HepG2 (cell line): ENCODE results near the gene ERICH6. TPM values are rescaled to one million over a fixed set of nuclear protein-coding genes. Genes with fewer than 3 reads are reported as not detected.

ENCODE experiments used
- ATAC-seq: fragments of 200-7000 bp; cut with Tn5 transposase; 3 replicates; pipeline ENCODE4 v1.9.1; 2020; ENCODE audit warnings: mild to moderate bottlenecking, moderate library complexity
- BruUV-seq: library from RNA; stranded (reverse); fragments of 400-500 nt; replicated peaks from 2 replicates; lab custom pipeline; 2021; lab: Mats Ljungman, UMichigan
- CTCF ChIA-PET: fragments of 300-600 bp; formaldehyde crosslinking; extraction: SDS; loops from one replicate; lab custom pipeline; 2021; ENCODE audit warnings: low total read pairs, inconsistent platforms, low intra/inter-chr PET ratio; lab: Yijun Ruan, JAX
- POLR2A ChIA-PET: fragments of 350-600 bp; sonication (Branson Sonifier 250); formaldehyde crosslinking; loops from one replicate; lab custom pipeline; 2020; ENCODE audit warnings: antibody characterized with exemption, inconsistent platforms; lab: Yijun Ruan, JAX
- DNase-seq: peaks from one replicate; pipeline ENCODE4 v3.0.0-alpha.2; 2015; ENCODE audit warnings: low spot score
- FAIRE-seq: peaks from 3 replicates; lab custom pipeline; 2011; peaks lifted over from hg19 to GRCh38; lab: Jason Lieb, UNC
- H2AFZ ChIP-seq: one replicate; pipeline ENCODE4 v1.6.1; 2011; ENCODE audit warnings: low read length, inconsistent platforms
- H3K27ac ChIP-seq: fragments of 300-600 bp; 3 replicates; pipeline ENCODE4 v1.8.0; 2011; ENCODE audit warnings: mixed run types, mild to moderate bottlenecking, mixed read lengths, low read length, inconsistent platforms; ENCODE audit not compliant: insufficient read depth; ENCODE audit errors: extremely low read length
- H3K27me3 ChIP-seq, 2 experiments: fragments of 200-600 bp in 1 of 2; 2 replicates in 1 of 2; 3 replicates in 1 of 2; pipeline versions ENCODE4 v1.6.0 to v1.8.0; 2011; ENCODE audit warnings: low read length in 2 of 2, mild to moderate bottlenecking in 2 of 2, moderate library complexity in 2 of 2, inconsistent platforms in 1 of 2; ENCODE audit not compliant: insufficient read depth in 2 of 2, control insufficient read depth in 1 of 2
- H3K36me3 ChIP-seq, 2 experiments: fragments of 200-600 bp in 1 of 2; replicated peaks in 1 of 2; 2 replicates in 1 of 2; 3 replicates in 1 of 2; pipeline versions ENCODE4 v1.5.1 to v1.8.0; 2011; ENCODE audit warnings: low read length in 2 of 2, inconsistent platforms in 1 of 2; ENCODE audit not compliant: insufficient read depth in 2 of 2, control insufficient read depth in 1 of 2
- H3K4me1 ChIP-seq: 2 replicates; pipeline ENCODE4 v1.5.1; 2012; ENCODE audit warnings: low read length, inconsistent platforms; ENCODE audit not compliant: insufficient read depth
- H3K4me2 ChIP-seq: 2 replicates; pipeline ENCODE4 v1.6.0; 2011; ENCODE audit warnings: low read depth, low read length, inconsistent platforms
- H3K4me3 ChIP-seq, 3 experiments: fragments of 200-600 bp in 1 of 3; sonication (generic), shearing (Covaris generic) in 1 of 3; replicated peaks in 1 of 3; 2 replicates each; pipeline ENCODE4 v1.5.1; 2011 to 2016; ENCODE audit warnings: low read length in 3 of 3, inconsistent platforms in 2 of 3, low read depth in 2 of 3, mild to moderate bottlenecking in 2 of 3, control low read depth in 1 of 3, mixed read lengths in 1 of 3; ENCODE audit not compliant: insufficient read depth in 1 of 3
- H3K79me2 ChIP-seq: one replicate; pipeline ENCODE4 v1.6.1; 2011; ENCODE audit warnings: low read length, inconsistent platforms; ENCODE audit not compliant: insufficient read depth
- H3K9ac ChIP-seq: 2 replicates; pipeline ENCODE4 v1.6.0; 2011; ENCODE audit warnings: mild to moderate bottlenecking, low read depth, low read length, inconsistent platforms; ENCODE audit not compliant: insufficient read depth
- H3K9me3 ChIP-seq: 2 replicates; pipeline ENCODE4 v1.5.1; 2012; ENCODE audit warnings: mild to moderate bottlenecking, low read length
- H4K20me1 ChIP-seq: 2 replicates; pipeline ENCODE4 v1.6.0; 2011; ENCODE audit warnings: inconsistent platforms, mild to moderate bottlenecking, low read length, moderate library complexity; ENCODE audit not compliant: insufficient read depth
- EP300 ChIP-seq, 3 experiments: sonication (generic) in 1 of 3; formaldehyde crosslinking in 1 of 3; IDR thresholded peaks; 2 replicates each; pipeline versions ENCODE4 v1.5.1 to v1.6.1; 2011 to 2020; ENCODE audit warnings: low read depth in 2 of 3, low read length in 2 of 3, borderline replicate concordance in 1 of 3, improper control_type of control experiment in 1 of 3, mild to moderate bottlenecking in 1 of 3, missing genetic modification reagents in 1 of 3, moderate library complexity in 1 of 3
- FOXP1 ChIP-seq, 2 experiments: fragments of 450-650 bp in 1 of 2; IDR thresholded peaks; 2 replicates each; pipeline ENCODE4 v1.6.1; 2017 to 2018; ENCODE audit warnings: antibody characterized with exemption in 1 of 2
- KDM5A ChIP-seq: fragments of 200-600 bp; sonication (generic); IDR thresholded peaks from 2 replicates; pipeline ENCODE4 v1.7.0; 2018; ENCODE audit warnings: antibody characterized with exemption, mild to moderate bottlenecking, low read length, borderline replicate concordance
- MBD4 ChIP-seq: IDR thresholded peaks from 2 replicates; pipeline ENCODE4 v1.6.1; 2012; ENCODE audit warnings: low read length, inconsistent platforms, borderline replicate concordance
- RXRB ChIP-seq: IDR thresholded peaks from 2 replicates; pipeline ENCODE4 v1.6.1; 2016; ENCODE audit warnings: borderline replicate concordance, missing genetic modification reagents, missing compliant biosample characterization
- SOX13 ChIP-seq, 3 experiments: fragments of 450-650 bp in 1 of 3; sonication (generic) in 1 of 3; formaldehyde crosslinking in 1 of 3; IDR thresholded peaks in 2 of 3; conservative IDR thresholded peaks in 1 of 3; 2 replicates each; pipeline versions ENCODE4 v1.5.0 to v1.6.1; 2016 to 2020; ENCODE audit warnings: antibody characterized with exemption in 1 of 3, mild to moderate bottlenecking in 1 of 3, missing compliant biosample characterization in 1 of 3, missing genetic modification reagents in 1 of 3, moderate library complexity in 1 of 3
- SOX5 ChIP-seq: IDR thresholded peaks from 2 replicates; pipeline ENCODE4 v1.6.1; 2016; ENCODE audit warnings: borderline replicate concordance
- TCF7 ChIP-seq: sonication (generic); IDR thresholded peaks from 2 replicates; pipeline ENCODE4 v1.6.1; 2016; ENCODE audit warnings: antibody characterized with exemption, low read depth
- ZNF549 ChIP-seq: sonication (generic); formaldehyde crosslinking; IDR thresholded peaks from 2 replicates; pipeline ENCODE4 v1.5.0; 2020; ENCODE audit warnings: missing genetic modification reagents
- ZNF652 ChIP-seq: IDR thresholded peaks from 2 replicates; pipeline ENCODE4 v1.6.1; 2016; ENCODE audit warnings: low read depth, borderline replicate concordance
- ZNF660 ChIP-seq: sonication (generic); formaldehyde crosslinking; IDR thresholded peaks from 2 replicates; pipeline ENCODE4 v1.5.1; 2020; ENCODE audit warnings: mild to moderate bottlenecking, low read depth, missing genetic modification reagents, borderline replicate concordance
- WGBS: methylation state at CpG from one replicate; pipeline ENCODE4 v1.1.6; 2017; ENCODE audit warnings: low lambda C conversion rate; 5-methylcytosine and 5-hydroxymethylcytosine counted together
- in situ Hi-C: cut with HindIII; loops from 2 replicates; pipeline ENCODE4 v1.10.0; 2017; ENCODE audit warnings: low pct_unique_long_range_greater_than_20kb; ENCODE audit not compliant: extremely low pct_ligation_motif_present
- intact Hi-C: fragments of 100-400 bp; cut with micrococcal nuclease; formaldehyde crosslinking; loops from one replicate; pipeline ENCODE4 v1.10.0; 2022; ENCODE audit not compliant: unreplicated experiment
- polyA plus RNA-seq, 8 experiments: library from polyadenylated mRNA; depleted of rRNA in 3 of 8; stranded (reverse) in 7 of 8; unstranded in 1 of 8; fragments of >200 nt; fragmentation: Illumina TruSeq in 4 of 8; extraction: Trizol in 4 of 8; gene quantifications; 2 replicates each; pipeline versions ENCODE4 v1.2.1 to v1.2.3, GENCODE V29; 2011 to 2016; ENCODE audit warnings: low read depth in 4 of 8, missing spikeins in 1 of 8, mixed read lengths in 1 of 8; ENCODE audit not compliant: insufficient read depth in 1 of 8
- total RNA-seq, 5 experiments: library from RNA; depleted of rRNA; stranded (reverse); fragments of >200 nt; fragmentation: Illumina TruSeq; extraction: Trizol; gene quantifications; 2 replicates each; pipeline ENCODE4 v1.2.3, GENCODE V29; 2016; ENCODE audit warnings: low read depth in 1 of 5
- TF ChIP-seq, protein P1 (sequence below): sonication (generic); formaldehyde crosslinking; IDR thresholded peaks from 2 replicates; pipeline ENCODE4 v1.4.0; 2020; ENCODE audit warnings: missing genetic modification reagents

The ERICH6 gene
- total and polyA plus RNA-seq, 2 of the 13 experiments (the other 11 are each of a cell fraction or from before 2014, with no cell fraction given) = 0.03 TPM; not detected in 1

DNA sequence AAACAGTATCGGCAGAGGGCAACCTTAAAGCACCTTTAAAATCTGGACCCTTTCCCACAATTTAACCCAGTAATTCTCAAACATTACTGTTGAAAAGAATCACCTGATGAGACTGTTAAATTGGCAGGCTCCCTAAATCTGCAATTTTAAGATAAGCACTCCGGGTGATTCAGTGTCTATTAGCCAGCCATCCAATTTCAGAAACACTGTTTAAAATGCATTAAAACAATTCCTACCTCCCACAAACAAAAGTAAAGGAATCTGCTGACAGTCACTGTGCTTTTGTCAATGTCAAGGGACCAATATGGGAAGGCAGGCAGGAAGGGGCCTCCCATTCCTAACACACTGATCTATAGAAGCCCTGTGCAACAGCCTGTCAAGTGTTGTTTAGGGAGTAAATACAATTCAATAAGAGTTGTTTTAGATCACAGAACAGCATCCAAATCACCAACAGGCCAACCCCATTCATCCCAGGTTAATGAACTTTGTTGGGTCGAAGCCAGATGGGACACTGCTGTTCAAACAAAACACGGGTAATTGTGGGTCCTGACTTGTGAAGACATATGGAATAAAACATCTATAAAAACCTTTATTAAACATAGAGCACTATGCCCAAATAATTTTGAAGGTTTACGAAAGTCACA lies 37.9 kb upstream of the ERICH6 start:
- Histone ChIP-seq H3K79me2 (peaks cover 53% of the 10 kb centered on the region), H2AFZ (no peak overlapping the region), H3K27me3 (no peaks in the 10 kb centered on the region), H3K36me3 (peaks cover 6 to 40% of the 10 kb centered on the region in 2 experiments; a peak in 4 of 5 replicates), H3K27ac (peak overlapping the region; percentile 99), H3K4me3 (no peak overlapping the region), H3K4me2 (no peak overlapping the region), H4K20me1 (peaks cover 39% of the 10 kb centered on the region), H3K4me1 (peaks cover 100% of the 10 kb centered on the region), H3K9ac (0 out of 2 replicates have a peak overlapping the region, but pooled peaks have one; percentile 4), H3K9me3 (no peaks in the 10 kb centered on the region)
- in situ Hi-C loops (no loop called here), intact Hi-C loops (no loop called here)
- 48% methylated on average over 5 of the region's 5 CpGs for WGBS
- no TSS peak for BruUV-seq
- no peak for DNase-seq
- ChIA-PET CTCF (no interaction called here), POLR2A (interaction anchor here (1.8 to 2.2 kb wide), 3 partner anchors 19 to 23 kb away, joined by 5 to 30 read pairs (median 8); partner anchors contain the start of gene SIAH2)
- no peak for FAIRE-seq
- no peak for ATAC-seq
- TF ChIP-seq ZNF549 (CRISPR knock-in tag) (no peak), MBD4 (0 out of 2 replicates have a peak, but pooled peaks have one; percentile 32), RXRB (CRISPR knock-in tag) (0 out of 2 replicates have a peak, but pooled peaks have one; percentile 44), EP300 (IDR thresholded peaks at IDR 0.05; ENCODE audit: low read depth in 2 of 2, low read length in 2 of 2) (peak in 1 of 2 experiments; percentile 23; a peak in 1 of 4 replicates), EP300 (CRISPR knock-in tag; IDR thresholded peaks at IDR 0.05; ENCODE audit: borderline replicate concordance) (no peak), SOX5 (0 out of 2 replicates have a peak, but pooled peaks have one; percentile 11), ZNF660 (no peak), KDM5A (no peak), FOXP1 (IDR thresholded peaks at IDR 0.05) (no peak), FOXP1 (CRISPR knock-in tag; IDR thresholded peaks at IDR 0.05) (peak; percentile 34; the same call in 1 of the 2 replicates), SOX13 (IDR thresholded peaks at IDR 0.05) (no peak), SOX13 (CRISPR knock-in tag; conservative IDR thresholded peaks at IDR 0.05 in 1 of 2, IDR thresholded peaks at IDR 0.05 in 1 of 2) (peak in 1 of 2 experiments; percentile 19; a peak in 1 of 4 replicates), ZNF652 (CRISPR knock-in tag) (0 out of 2 replicates have a peak, but pooled peaks have one; percentile 30), TCF7 (peak; percentile 35; the same call in 1 of the 2 replicates)
- TF ChIP-seq, protein P1, sequence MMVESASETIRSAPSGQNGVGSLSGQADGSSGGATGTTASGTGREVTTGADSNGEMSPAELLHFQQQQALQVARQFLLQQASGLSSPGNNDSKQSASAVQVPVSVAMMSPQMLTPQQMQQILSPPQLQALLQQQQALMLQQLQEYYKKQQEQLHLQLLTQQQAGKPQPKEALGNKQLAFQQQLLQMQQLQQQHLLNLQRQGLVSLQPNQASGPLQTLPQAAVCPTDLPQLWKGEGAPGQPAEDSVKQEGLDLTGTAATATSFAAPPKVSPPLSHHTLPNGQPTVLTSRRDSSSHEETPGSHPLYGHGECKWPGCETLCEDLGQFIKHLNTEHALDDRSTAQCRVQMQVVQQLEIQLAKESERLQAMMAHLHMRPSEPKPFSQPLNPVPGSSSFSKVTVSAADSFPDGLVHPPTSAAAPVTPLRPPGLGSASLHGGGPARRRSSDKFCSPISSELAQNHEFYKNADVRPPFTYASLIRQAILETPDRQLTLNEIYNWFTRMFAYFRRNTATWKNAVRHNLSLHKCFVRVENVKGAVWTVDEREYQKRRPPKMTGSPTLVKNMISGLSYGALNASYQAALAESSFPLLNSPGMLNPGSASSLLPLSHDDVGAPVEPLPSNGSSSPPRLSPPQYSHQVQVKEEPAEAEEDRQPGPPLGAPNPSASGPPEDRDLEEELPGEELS (CRISPR knock-in tag) = 0 out of 2 replicates have a peak, but pooled peaks have one; percentile 44
